ENCODE measurements around the gene ACADVL.

The ACADVL gene

GRCh38 chr17:7215136-7215638 lies 4.6 kb upstream of the ACADVL start:
- Histone ChIP-seq H3K4me3 (ENCODE audit: low read length in 2 of 2) (peak overlapping the region; percentile 26 to 44), H3K14ac (ENCODE audit: low read length) (no peak overlapping the region), H2BK15ac (ENCODE audit: low read length) (peak overlapping the region; percentile 5)

GRCh38 chr17:7215652-7216180 lies 4.0 kb upstream of the ACADVL start:
- peaks cover 40 to 49% of the 10 kb centered on the region in 2 donors for H3K4me1 ChIP-seq (ENCODE audit: control insufficient read depth in 2 of 2, insufficient read depth in 1 of 2, low read depth in 1 of 2, low read length in 2 of 2)

More at GRCh38 chr17:7215136-7215638, 4.6 kb upstream of the ACADVL start:
- Histone ChIP-seq H4K91ac (ENCODE audit: low read depth, low read length, poor library complexity) (no peak overlapping the region), H2BK120ac (ENCODE audit: low read depth, low read length) (peak overlapping the region; percentile 43), H2BK12ac (ENCODE audit: low read length) (peak overlapping the region; percentile 51), H3K4me1 (ENCODE audit: control insufficient read depth in 2 of 2, insufficient read depth in 1 of 2, low read depth in 1 of 2, low read length in 2 of 2) (peaks cover 39 to 45% of the 10 kb centered on the region in 2 donors), H3K9me3 (replicated peaks in 1 of 2; ENCODE audit: control insufficient read depth in 2 of 2, insufficient read depth in 1 of 2, low read depth in 1 of 2, low read length in 2 of 2) (no peaks in the 10 kb centered on the region), H2AK5ac (ENCODE audit: low read depth, low read length) (peak overlapping the region; percentile 31), H3K9ac (ENCODE audit: low read depth, low read length, poor library complexity) (no peak overlapping the region), H3K27me3 (ENCODE audit: control insufficient read depth in 3 of 3, insufficient read depth in 3 of 3, low read depth in 1 of 3, low read length in 3 of 3) (no peaks in the 10 kb centered on the region), H3K18ac (ENCODE audit: low read length) (peak overlapping the region; percentile 63), H3K23ac (ENCODE audit: low read depth, low read length, poor library complexity) (no peak overlapping the region), H2BK5ac (ENCODE audit: low read length) (peak overlapping the region; percentile 20), H3K4me2 (ENCODE audit: insufficient read depth, low read length, poor library complexity, severe bottlenecking) (peak overlapping the region; percentile 49), H3K27ac (replicated peaks; ENCODE audit: low read length) (peak overlapping the region; percentile 85), H3K4ac (ENCODE audit: low read length) (no peak overlapping the region), H2AFZ (ENCODE audit: low read length) (no peak overlapping the region), H4K8ac (ENCODE audit: low read depth, low read length) (no peak overlapping the region), H3K79me1 (ENCODE audit: low read depth, low read length) (peaks cover 2% of the 10 kb centered on the region), H3K36me3 (replicated peaks in 1 of 2; ENCODE audit: control insufficient read depth in 2 of 2, insufficient read depth in 2 of 2, low read length in 2 of 2) (no peaks in the 10 kb centered on the region)
- DNase-seq (ENCODE audit: low spot score) = no peak
- no CpG with 5 or more reads among the region's 9 CpGs for WGBS, 2 donors (ENCODE audit: extremely low coverage in 2 of 2, insufficient read length in 2 of 2, insufficient replicate concordance in 1 of 2)

GRCh38 chr17:7216242-7217112 lies 3.3 kb upstream of the ACADVL start:
- Histone ChIP-seq H3K23ac (ENCODE audit: low read depth, low read length, poor library complexity) (no peak overlapping the region), H2AFZ (ENCODE audit: low read length) (no peak overlapping the region), H3K14ac (ENCODE audit: low read length) (no peak overlapping the region), H2BK15ac (ENCODE audit: low read length) (no peak overlapping the region), H3K4me1 (ENCODE audit: control insufficient read depth in 2 of 2, insufficient read depth in 1 of 2, low read depth in 1 of 2, low read length in 2 of 2) (peaks cover 37 to 46% of the 10 kb centered on the region in 2 donors), H3K27me3 (ENCODE audit: control insufficient read depth in 3 of 3, insufficient read depth in 3 of 3, low read depth in 1 of 3, low read length in 3 of 3) (no peaks in the 10 kb centered on the region), H2AK5ac (ENCODE audit: low read depth, low read length) (peak overlapping the region; percentile 53), H3K4ac (ENCODE audit: low read length) (no peak overlapping the region), H3K9me3 (replicated peaks in 1 of 2; ENCODE audit: control insufficient read depth in 2 of 2, insufficient read depth in 1 of 2, low read depth in 1 of 2, low read length in 2 of 2) (no peaks in the 10 kb centered on the region), H3K18ac (ENCODE audit: low read length) (peak overlapping the region; percentile 46), H3K36me3 (replicated peaks in 1 of 2; ENCODE audit: control insufficient read depth in 2 of 2, insufficient read depth in 2 of 2, low read length in 2 of 2) (peaks cover 2 to 11% of the 10 kb centered on the region in 2 donors), H3K4me2 (ENCODE audit: insufficient read depth, low read length, poor library complexity, severe bottlenecking) (peak overlapping the region; percentile 74), H3K9ac (ENCODE audit: low read depth, low read length, poor library complexity) (peak overlapping the region; percentile 74), H4K8ac (ENCODE audit: low read depth, low read length) (no peak overlapping the region), H3K27ac (replicated peaks; ENCODE audit: low read length) (peak overlapping the region; percentile 80), H3K79me1 (ENCODE audit: low read depth, low read length) (peaks cover 2% of the 10 kb centered on the region), H4K91ac (ENCODE audit: low read depth, low read length, poor library complexity) (no peak overlapping the region), H2BK12ac (ENCODE audit: low read length) (no peak overlapping the region), H2BK120ac (ENCODE audit: low read depth, low read length) (no peak overlapping the region), H2BK5ac (ENCODE audit: low read length) (peak overlapping the region; percentile 15), H3K4me3 (ENCODE audit: low read length in 2 of 2) (peak overlapping the region; percentile 44 to 76)
- DNase-seq (ENCODE audit: low spot score) = no peak
- no CpG with 5 or more reads among the region's 7 CpGs for WGBS, 2 donors (ENCODE audit: extremely low coverage in 2 of 2, insufficient read length in 2 of 2, insufficient replicate concordance in 1 of 2)

More at GRCh38 chr17:7215652-7216180, 4.0 kb upstream of the ACADVL start:
- WGBS, 2 donors (ENCODE audit: extremely low coverage in 2 of 2, insufficient read length in 2 of 2, insufficient replicate concordance in 1 of 2) = no CpG with 5 or more reads among the region's 10 CpGs
- Histone ChIP-seq H3K4me2 (ENCODE audit: insufficient read depth, low read length, poor library complexity, severe bottlenecking) (peak overlapping the region; percentile 74), H2BK15ac (ENCODE audit: low read length) (peak overlapping the region; percentile 5), H3K18ac (ENCODE audit: low read length) (peak overlapping the region; percentile 63), H2BK12ac (ENCODE audit: low read length) (peak overlapping the region; percentile 51), H2AK5ac (ENCODE audit: low read depth, low read length) (peak overlapping the region; percentile 31), H3K14ac (ENCODE audit: low read length) (no peak overlapping the region), H3K79me1 (ENCODE audit: low read depth, low read length) (peaks cover 2% of the 10 kb centered on the region), H3K9ac (ENCODE audit: low read depth, low read length, poor library complexity) (no peak overlapping the region), H3K36me3 (replicated peaks in 1 of 2; ENCODE audit: control insufficient read depth in 2 of 2, insufficient read depth in 2 of 2, low read length in 2 of 2) (peaks cover 0 to 3% of the 10 kb centered on the region in 2 donors), H3K9me3 (replicated peaks in 1 of 2; ENCODE audit: control insufficient read depth in 2 of 2, insufficient read depth in 1 of 2, low read depth in 1 of 2, low read length in 2 of 2) (no peaks in the 10 kb centered on the region), H3K27me3 (ENCODE audit: control insufficient read depth in 3 of 3, insufficient read depth in 3 of 3, low read depth in 1 of 3, low read length in 3 of 3) (no peaks in the 10 kb centered on the region), H4K8ac (ENCODE audit: low read depth, low read length) (no peak overlapping the region), H3K27ac (replicated peaks; ENCODE audit: low read length) (peak overlapping the region; percentile 85), H2BK5ac (ENCODE audit: low read length) (peak overlapping the region; percentile 20), H3K4ac (ENCODE audit: low read length) (no peak overlapping the region), H2AFZ (ENCODE audit: low read length) (no peak overlapping the region), H3K23ac (ENCODE audit: low read depth, low read length, poor library complexity) (no peak overlapping the region), H3K4me3 (ENCODE audit: low read length in 2 of 2) (peak overlapping the region; percentile 44 to 76), H2BK120ac (ENCODE audit: low read depth, low read length) (peak overlapping the region; percentile 43), H4K91ac (ENCODE audit: low read depth, low read length, poor library complexity) (no peak overlapping the region)
- no peak for DNase-seq (ENCODE audit: low spot score)

Data from neuronal stem cell (in vitro differentiated cells).